Lower leg skin (tissue), 4 donors: ENCODE data around the gene TRAPPC6A. TPM values are rescaled to one million over a fixed set of nuclear protein-coding genes. Genes with fewer than 3 reads are reported as not detected.
A peak's percentile ranks its signal among the peaks of the same experiment; 100 is the strongest.

Experiments
- DNase-seq, 2 donors: peaks; one replicate each; pipeline ENCODE4 v3.0.0-alpha.2; 2019; ENCODE audit warnings: low spot score in 2 of 2
- H3K4me3 ChIP-seq: fragments of 200-600 bp; sonication (generic); 2 replicates; pipeline ENCODE4 v1.5.1; 2017; ENCODE audit warnings: mild to moderate bottlenecking, low read depth; ENCODE audit not compliant: poor library complexity, severe bottlenecking
- POLR2A ChIP-seq, 2 donors: fragments of 450-650 bp; IDR thresholded peaks; one replicate each; pipeline ENCODE4 v1.6.1; 2016 to 2017; ENCODE audit warnings: antibody characterized with exemption in 2 of 2, mild to moderate bottlenecking in 1 of 2, moderate library complexity in 1 of 2
- WGBS, 2 donors: methylation state at CpG; one replicate each; pipeline ENCODE4 v1.1.5; 2018; 5-methylcytosine and 5-hydroxymethylcytosine counted together
- intact Hi-C: fragments of 100-400 bp; cut with DNase I; formaldehyde crosslinking; loops from one replicate; pipeline ENCODE4 v1.15.0; 2023; ENCODE audit warnings: low total_unique reads
- total RNA-seq, 4 donors: library from RNA; depleted of rRNA; stranded (reverse); fragments of >200 nt; gene quantifications; one replicate each; pipeline ENCODE4 v1.1.0, GENCODE V29; 2016
- TF ChIP-seq, protein P1 (sequence below), 3 donors: fragments of 450-650 bp; IDR thresholded peaks; one replicate each; pipeline ENCODE4 v1.5.1; 2016; ENCODE audit warnings: antibody characterized with exemption in 3 of 3, mild to moderate bottlenecking in 3 of 3, moderate library complexity in 2 of 3

TRAPPC6A gene
- total RNA-seq, 4 donors from 2014 or later = 36.0 to 52.3 (median 47.9) TPM

DNA sequence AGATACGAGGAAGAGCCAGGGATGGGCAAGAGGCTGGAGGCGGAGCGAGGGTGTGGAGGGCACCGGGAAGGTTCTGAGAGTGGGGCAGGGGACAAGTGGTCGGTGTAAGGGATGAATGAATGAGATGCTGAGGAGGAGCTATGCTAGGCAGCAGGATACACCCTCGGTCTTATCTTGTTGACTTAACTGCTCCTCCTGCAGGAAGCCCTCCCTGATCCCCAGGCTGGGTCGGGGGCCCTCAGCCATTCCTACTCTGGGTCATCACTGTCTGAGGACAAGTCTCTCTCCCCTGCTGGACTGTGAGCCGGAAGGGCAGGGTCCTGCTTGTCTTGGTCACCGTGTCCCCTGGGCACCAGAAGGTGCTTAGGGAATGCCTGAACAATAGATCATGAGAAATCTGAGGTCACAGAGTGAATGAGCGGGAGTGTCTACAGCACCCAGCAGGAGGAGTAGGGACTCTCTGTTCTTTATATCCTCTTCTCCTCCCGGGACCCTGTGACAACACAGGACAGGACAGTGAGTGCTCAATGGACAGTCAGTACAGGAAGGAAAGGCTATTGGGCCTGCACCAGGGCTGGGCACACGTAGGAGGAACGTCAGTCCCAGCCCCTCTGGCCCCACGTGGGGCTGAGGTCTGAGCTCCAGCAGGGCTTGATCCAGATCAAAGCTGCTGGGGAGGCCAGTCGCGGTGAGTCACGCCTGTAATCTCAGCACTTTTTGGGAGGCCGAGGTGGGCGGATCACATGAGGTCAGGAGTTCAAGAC lies 23.8 kb downstream of the TRAPPC6A start:
- DNase-seq = no peak
- WGBS, 2 donors = 56 to 58% methylated on average over 15 to 19 of the region's 19 CpGs
- H3K4me3 ChIP-seq = no peak overlapping the region
- intact Hi-C loops = no loop called here
- TF ChIP-seq, protein P1, sequence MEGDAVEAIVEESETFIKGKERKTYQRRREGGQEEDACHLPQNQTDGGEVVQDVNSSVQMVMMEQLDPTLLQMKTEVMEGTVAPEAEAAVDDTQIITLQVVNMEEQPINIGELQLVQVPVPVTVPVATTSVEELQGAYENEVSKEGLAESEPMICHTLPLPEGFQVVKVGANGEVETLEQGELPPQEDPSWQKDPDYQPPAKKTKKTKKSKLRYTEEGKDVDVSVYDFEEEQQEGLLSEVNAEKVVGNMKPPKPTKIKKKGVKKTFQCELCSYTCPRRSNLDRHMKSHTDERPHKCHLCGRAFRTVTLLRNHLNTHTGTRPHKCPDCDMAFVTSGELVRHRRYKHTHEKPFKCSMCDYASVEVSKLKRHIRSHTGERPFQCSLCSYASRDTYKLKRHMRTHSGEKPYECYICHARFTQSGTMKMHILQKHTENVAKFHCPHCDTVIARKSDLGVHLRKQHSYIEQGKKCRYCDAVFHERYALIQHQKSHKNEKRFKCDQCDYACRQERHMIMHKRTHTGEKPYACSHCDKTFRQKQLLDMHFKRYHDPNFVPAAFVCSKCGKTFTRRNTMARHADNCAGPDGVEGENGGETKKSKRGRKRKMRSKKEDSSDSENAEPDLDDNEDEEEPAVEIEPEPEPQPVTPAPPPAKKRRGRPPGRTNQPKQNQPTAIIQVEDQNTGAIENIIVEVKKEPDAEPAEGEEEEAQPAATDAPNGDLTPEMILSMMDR (IDR thresholded peaks at IDR 0.05) = no peak
- no peak for TF ChIP-seq POLR2A (IDR thresholded peaks at IDR 0.05)

DNA sequence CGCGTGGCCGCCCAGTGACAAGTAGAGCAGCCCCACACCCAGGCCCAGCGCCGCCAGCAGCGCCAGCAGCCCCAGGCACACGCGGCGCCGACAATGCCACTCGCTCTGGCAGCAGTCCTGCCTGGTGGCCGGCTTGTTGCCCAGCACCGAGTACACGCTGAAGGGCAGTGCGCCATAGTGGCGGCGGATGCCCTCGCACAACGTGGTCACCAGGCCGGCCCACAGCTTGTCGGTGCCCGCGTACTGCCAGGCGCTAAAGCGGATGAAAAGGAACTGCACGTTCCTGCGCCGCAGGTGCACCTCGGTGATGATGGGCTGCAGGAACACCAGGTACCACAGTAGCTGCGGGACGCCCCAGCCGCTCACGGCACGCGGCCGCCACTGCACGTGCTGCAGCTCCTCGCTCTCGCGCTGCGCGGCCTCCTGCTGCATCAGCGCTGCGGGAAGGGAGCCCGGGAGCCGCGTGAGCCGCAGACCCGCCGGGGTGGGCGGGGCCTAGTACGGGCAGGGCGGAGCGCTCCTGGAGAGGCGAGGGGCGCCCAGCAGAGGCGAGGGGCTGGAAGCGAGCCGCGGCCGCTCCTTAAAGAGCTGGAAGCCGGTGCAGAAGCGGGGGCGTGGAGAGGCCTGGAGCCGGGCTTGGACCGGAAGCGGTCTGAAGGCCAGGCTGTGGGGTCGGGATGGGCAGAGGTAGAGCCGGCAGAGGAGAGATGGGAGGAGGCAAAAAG lies 24.5 kb downstream of the TRAPPC6A start:
- H3K4me3 ChIP-seq = no peak overlapping the region
- TF ChIP-seq, protein P1 (IDR thresholded peaks at IDR 0.05) = no peak
- no peak for TF ChIP-seq POLR2A (IDR thresholded peaks at IDR 0.05)
- DNase-seq = no peak
- intact Hi-C loops = no loop called here
- 5 to 9% methylated on average over 16 to 35 of the region's 69 CpGs for WGBS, 2 donors

DNA sequence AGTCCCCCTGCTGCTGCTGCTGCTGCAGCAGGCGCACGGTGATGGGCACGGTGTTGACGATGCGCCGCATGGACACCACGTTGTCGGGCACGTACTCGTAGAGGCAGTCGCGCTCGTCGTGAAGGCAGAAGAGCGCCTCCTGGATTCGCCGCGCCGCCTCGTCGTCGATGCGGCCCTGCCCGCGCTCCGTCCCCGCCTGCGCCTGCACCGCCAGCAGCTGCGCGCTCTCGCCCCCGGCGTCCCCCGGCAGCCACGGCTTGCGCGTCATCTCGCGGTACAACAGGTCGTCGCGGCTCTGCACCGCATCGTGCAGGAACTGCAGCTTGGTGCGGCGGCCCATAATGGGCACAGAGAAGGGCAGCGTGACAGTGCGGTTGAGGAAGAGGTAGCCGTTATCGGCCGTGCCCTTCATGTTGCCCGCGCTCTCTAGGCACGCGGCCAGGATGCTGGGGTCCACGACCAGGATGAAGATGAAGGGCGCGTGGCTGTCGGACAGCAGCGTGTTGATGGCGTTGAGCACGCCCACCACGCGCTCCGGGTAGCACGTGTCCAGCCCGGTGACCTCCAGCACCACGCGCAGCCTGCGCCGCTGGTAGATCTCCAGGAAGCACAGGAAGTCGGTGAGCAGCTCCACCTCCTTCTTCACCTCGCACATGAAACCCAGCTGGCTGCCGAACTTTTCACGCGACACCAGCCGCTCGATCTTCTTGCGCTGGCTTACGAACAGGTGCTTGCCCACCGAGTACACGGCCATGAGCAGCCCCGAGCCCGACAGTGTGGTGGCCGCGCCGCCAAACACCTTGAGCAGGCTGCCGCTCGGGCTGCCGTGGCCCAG lies 25.3 kb downstream of the TRAPPC6A start:
- H3K4me3 ChIP-seq = no peak overlapping the region
- TF ChIP-seq POLR2A (IDR thresholded peaks at IDR 0.05) = no peak
- TF ChIP-seq, protein P1 (IDR thresholded peaks at IDR 0.05) = no peak
- intact Hi-C loops = no loop called here
- WGBS, 2 donors = 4 to 19% methylated on average over 5 to 77 of the region's 91 CpGs
- peak in 1 of 2 donors; percentile 90 for DNase-seq

DNA sequence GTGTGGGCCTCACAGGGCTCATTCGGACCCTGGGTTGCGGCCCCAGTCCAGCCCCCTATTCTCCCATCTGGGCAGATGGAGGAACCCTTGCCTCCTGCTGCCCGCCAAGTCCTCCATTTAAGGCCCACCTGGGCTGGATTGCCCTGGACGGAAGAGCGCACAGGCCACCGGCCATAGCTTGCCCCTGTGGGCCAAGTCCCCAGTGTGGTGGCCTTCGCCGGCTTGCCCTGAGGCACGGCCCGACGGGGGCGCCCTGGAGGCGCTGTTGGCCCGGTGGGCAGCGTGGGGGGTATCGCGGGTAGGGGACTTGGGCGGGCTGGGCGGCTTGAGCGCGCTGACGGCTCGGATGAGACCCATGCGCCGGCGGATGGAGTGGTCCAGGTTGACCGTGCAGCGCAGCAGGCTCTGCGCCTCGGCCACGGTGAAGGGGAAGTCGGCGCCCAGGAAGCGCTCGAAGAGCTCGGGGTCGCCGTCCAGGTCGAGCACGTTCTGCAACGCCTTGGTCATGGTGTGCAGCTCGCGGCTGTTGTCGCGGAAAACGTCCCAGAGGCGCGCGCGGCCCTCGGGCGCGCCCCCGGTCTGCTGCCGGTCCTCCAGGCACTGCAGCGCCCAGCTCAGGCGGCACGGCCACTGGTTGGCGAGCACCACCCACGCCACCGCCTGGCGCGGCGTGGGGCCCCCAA lies 26.1 kb downstream of the TRAPPC6A start:
- intact Hi-C loops = no loop called here
- TF ChIP-seq, protein P1 (IDR thresholded peaks at IDR 0.05) = no peak
- no peak for TF ChIP-seq POLR2A (IDR thresholded peaks at IDR 0.05)
- H3K4me3 ChIP-seq = no peak overlapping the region
- DNase-seq = no peak
- 23 to 38% methylated on average over 27 to 30 of the region's 64 CpGs for WGBS, 2 donors

DNA sequence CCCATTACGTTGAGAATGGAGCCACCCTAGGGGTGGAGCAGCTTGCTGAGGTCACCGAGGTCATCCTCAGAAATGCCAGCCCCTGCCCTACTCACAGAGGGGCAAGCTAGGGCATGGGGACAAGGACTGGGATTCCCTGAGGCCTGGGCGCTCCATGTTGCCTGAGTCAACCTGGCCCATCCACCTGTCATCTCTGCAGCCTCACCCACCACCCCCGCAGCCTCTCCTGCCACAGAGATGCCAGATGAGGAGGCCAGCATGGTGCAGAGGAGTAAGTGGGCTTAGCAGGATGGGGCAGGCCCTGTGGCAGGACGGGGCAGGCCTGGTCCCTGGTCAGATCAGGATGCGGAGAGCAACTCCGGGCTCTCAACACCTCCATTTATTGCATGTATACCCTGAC lies 26.7 kb downstream of the TRAPPC6A start:
- no peak overlapping the region for H3K4me3 ChIP-seq
- WGBS, 2 donors = 50 to 52% methylated on average over 6 to 7 of the region's 7 CpGs
- TF ChIP-seq, protein P1 (IDR thresholded peaks at IDR 0.05) = no peak
- TF ChIP-seq POLR2A (IDR thresholded peaks at IDR 0.05) = no peak
- DNase-seq = no peak
- intact Hi-C loops = no loop called here
